Lower leg skin (tissue), 3 donors: ENCODE measurements around the gene CACNA1D.

Experiments used
- POLR2A ChIP-seq, 2 donors: fragments of 450-650 bp; IDR thresholded peaks; one replicate each; pipeline ENCODE4 v1.6.1; 2016 to 2017; ENCODE audit warnings: antibody characterized with exemption in 2 of 2, mild to moderate bottlenecking in 1 of 2, moderate library complexity in 1 of 2
- TF ChIP-seq, protein P1 (sequence below), 3 donors: fragments of 450-650 bp; IDR thresholded peaks; one replicate each; pipeline ENCODE4 v1.5.1; 2016; ENCODE audit warnings: antibody characterized with exemption in 3 of 3, mild to moderate bottlenecking in 3 of 3, moderate library complexity in 2 of 3

DNA sequence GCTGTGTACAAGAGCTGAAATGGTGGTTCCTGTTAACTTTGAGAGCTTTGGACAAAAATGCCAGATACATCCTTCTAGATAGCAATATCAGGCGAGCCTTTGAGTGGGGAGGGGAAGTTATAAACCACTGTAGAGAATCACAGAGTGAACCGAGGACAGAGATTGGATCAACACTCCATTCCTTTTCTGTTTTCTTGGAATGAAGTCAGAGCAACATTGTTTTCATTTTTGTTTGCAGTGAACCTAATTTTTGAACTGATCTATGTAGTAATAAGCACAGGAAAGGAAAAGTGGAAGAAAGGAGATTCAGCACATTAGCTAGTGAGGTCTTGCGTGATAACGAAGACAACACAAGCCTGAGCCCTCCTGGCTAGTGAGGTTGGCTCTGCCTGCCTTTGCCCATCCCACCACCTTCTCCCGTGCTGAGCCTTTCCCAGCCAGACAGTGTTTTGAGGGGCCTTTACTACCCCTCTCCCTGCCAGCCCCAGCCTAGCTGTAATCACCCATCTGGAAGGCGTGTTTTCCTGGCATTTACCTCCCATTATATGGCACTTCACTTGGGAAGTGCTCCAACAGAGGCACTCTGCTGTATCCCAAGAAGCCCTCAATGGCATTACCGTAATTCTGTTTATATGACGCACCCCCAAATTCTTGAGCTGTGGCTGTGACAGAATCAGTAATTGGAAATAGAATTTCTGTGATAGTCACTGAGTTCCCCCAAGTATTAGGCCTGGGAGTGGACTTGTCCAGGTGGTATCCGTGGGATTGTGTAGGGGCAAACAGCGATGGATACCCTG lies 129.8 kb downstream of the CACNA1D start:
- TF ChIP-seq, protein P1, sequence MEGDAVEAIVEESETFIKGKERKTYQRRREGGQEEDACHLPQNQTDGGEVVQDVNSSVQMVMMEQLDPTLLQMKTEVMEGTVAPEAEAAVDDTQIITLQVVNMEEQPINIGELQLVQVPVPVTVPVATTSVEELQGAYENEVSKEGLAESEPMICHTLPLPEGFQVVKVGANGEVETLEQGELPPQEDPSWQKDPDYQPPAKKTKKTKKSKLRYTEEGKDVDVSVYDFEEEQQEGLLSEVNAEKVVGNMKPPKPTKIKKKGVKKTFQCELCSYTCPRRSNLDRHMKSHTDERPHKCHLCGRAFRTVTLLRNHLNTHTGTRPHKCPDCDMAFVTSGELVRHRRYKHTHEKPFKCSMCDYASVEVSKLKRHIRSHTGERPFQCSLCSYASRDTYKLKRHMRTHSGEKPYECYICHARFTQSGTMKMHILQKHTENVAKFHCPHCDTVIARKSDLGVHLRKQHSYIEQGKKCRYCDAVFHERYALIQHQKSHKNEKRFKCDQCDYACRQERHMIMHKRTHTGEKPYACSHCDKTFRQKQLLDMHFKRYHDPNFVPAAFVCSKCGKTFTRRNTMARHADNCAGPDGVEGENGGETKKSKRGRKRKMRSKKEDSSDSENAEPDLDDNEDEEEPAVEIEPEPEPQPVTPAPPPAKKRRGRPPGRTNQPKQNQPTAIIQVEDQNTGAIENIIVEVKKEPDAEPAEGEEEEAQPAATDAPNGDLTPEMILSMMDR (IDR thresholded peaks at IDR 0.05) = no peak
- no peak for TF ChIP-seq POLR2A (IDR thresholded peaks at IDR 0.05)
